ENCODE measurements around the gene ANKRD29. TPM values are rescaled to one million over a fixed set of nuclear protein-coding genes. Genes with fewer than 3 reads are reported as not detected.

Gene ANKRD29
- total RNA-seq, 1 donor from 2014 or later, result 9.2 TPM

- Histone ChIP-seq H3K4me3 (no peak overlapping the region), H3K9me3 (replicated peaks) (no peaks in the 10 kb centered on the region), H3K36me3 (no peaks in the 10 kb centered on the region), H3K27ac (replicated peaks) (no peak overlapping the region), H3K27me3 (ENCODE audit: low read depth) (no peaks in the 10 kb centered on the region), H3K4me1 (no peaks in the 10 kb centered on the region)
- TF ChIP-seq, protein P1, sequence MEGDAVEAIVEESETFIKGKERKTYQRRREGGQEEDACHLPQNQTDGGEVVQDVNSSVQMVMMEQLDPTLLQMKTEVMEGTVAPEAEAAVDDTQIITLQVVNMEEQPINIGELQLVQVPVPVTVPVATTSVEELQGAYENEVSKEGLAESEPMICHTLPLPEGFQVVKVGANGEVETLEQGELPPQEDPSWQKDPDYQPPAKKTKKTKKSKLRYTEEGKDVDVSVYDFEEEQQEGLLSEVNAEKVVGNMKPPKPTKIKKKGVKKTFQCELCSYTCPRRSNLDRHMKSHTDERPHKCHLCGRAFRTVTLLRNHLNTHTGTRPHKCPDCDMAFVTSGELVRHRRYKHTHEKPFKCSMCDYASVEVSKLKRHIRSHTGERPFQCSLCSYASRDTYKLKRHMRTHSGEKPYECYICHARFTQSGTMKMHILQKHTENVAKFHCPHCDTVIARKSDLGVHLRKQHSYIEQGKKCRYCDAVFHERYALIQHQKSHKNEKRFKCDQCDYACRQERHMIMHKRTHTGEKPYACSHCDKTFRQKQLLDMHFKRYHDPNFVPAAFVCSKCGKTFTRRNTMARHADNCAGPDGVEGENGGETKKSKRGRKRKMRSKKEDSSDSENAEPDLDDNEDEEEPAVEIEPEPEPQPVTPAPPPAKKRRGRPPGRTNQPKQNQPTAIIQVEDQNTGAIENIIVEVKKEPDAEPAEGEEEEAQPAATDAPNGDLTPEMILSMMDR (IDR thresholded peaks at IDR 0.05; ENCODE audit: borderline replicate concordance), result no peak
- no peak for DNase-seq
- intact Hi-C loops (cut with micrococcal nuclease), result loop anchor here (5.0 kb wide), 1 partner anchor 79 kb away; no protein-coding TSS in a partner anchor
These were observed 38.9 kb upstream of the ANKRD29 start for GRCh38 chr18:23701544-23702064.

GRCh38 chr18:23701017-23701416 lies 38.3 kb upstream of the ANKRD29 start:
- Histone ChIP-seq H3K4me3 (no peak overlapping the region), H3K9me3 (replicated peaks) (no peaks in the 10 kb centered on the region), H3K4me1 (no peaks in the 10 kb centered on the region), H3K36me3 (no peaks in the 10 kb centered on the region), H3K27ac (replicated peaks) (no peak overlapping the region), H3K27me3 (ENCODE audit: low read depth) (no peaks in the 10 kb centered on the region)
- TF ChIP-seq, protein P1 (IDR thresholded peaks at IDR 0.05; ENCODE audit: borderline replicate concordance), result no peak
- no peak for DNase-seq
- intact Hi-C loops (cut with micrococcal nuclease), result loop anchor here (5.0 kb wide), 1 partner anchor 79 kb away; no protein-coding TSS in a partner anchor

GRCh38 chr18:23694637-23695430 lies 32.1 kb upstream of the ANKRD29 start:
- Histone ChIP-seq H3K27ac (replicated peaks) (no peak overlapping the region), H3K4me3 (no peak overlapping the region), H3K9me3 (replicated peaks) (no peaks in the 10 kb centered on the region), H3K27me3 (ENCODE audit: low read depth) (no peaks in the 10 kb centered on the region), H3K36me3 (no peaks in the 10 kb centered on the region), H3K4me1 (peaks cover 16% of the 10 kb centered on the region)
- intact Hi-C loops (cut with micrococcal nuclease), result no loop called here
- TF ChIP-seq, protein P1 (IDR thresholded peaks at IDR 0.05; ENCODE audit: borderline replicate concordance), result no peak
- DNase-seq, result no peak

DNA sequence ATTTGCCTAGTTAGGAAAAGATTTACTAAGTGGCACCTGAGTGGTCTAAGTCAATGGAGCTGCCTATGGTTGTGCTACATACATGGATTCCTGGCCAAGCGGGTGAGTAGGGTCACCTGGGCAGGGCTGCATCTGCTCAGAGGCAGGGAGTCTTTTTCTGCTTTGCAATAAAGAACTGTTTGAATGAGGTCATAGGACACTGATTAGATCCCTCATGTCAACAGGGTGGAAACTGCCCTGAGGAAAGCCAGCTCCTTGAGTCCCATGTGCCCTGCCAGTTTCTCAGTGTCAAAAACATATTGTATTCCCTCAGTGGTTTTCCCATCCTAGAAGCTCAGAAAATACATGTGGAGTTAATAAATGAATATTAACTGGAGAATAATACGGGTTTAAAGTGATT lies 31.1 kb upstream of the ANKRD29 start:
- Histone ChIP-seq H3K27me3 (ENCODE audit: low read depth) (peaks cover 8% of the 10 kb centered on the region), H3K27ac (replicated peaks) (no peak overlapping the region), H3K4me3 (no peak overlapping the region), H3K36me3 (no peaks in the 10 kb centered on the region), H3K4me1 (peaks cover 26% of the 10 kb centered on the region), H3K9me3 (replicated peaks) (no peaks in the 10 kb centered on the region)
- TF ChIP-seq, protein P1 (IDR thresholded peaks at IDR 0.05; ENCODE audit: borderline replicate concordance), result no peak
- no peak for DNase-seq
- intact Hi-C loops (cut with micrococcal nuclease), result no loop called here

- peak overlapping the region; percentile 70 for H3K27ac ChIP-seq (replicated peaks)
- H3K4me3 ChIP-seq, result peak overlapping the region; percentile 78
- no peaks in the 10 kb centered on the region for H3K9me3 ChIP-seq (replicated peaks)
- intact Hi-C loops (cut with micrococcal nuclease), result no loop called here
- H3K4me1 ChIP-seq, result peaks cover 30% of the 10 kb centered on the region
- TF ChIP-seq, protein P1 (IDR thresholded peaks at IDR 0.05; ENCODE audit: borderline replicate concordance), result no peak
- H3K36me3 ChIP-seq, result no peaks in the 10 kb centered on the region
- peaks cover 17% of the 10 kb centered on the region for H3K27me3 ChIP-seq (ENCODE audit: low read depth)
- no peak for DNase-seq
These were observed 27.9 kb upstream of the ANKRD29 start for GRCh38 chr18:23690505-23691068.
